ENCODE measurements around the gene MRPL18. TPM values are rescaled to one million over a fixed set of nuclear protein-coding genes. Genes with fewer than 3 reads are reported as not detected.

Gene MRPL18
- total and polyA plus RNA-seq, 2 of the 8 experiments (the other 6 are each of a cell fraction or from before 2014, with no cell fraction given), result 58.7 to 79.8 TPM

GRCh38 chr6:159804504-159804903 lies 14.2 kb downstream of the MRPL18 start (continued):
- TF ChIP-seq EP300 (IDR thresholded peaks at IDR 0.05; ENCODE audit: borderline replicate concordance in 1 of 2, low read depth in 2 of 2, low read length in 2 of 2) (no peak), HDAC6 (IDR thresholded peaks at IDR 0.05; ENCODE audit: low read depth, low read length) (no peak), ASH2L (IDR thresholded peaks at IDR 0.05; ENCODE audit: low read length) (no peak), TAF1 (IDR thresholded peaks at IDR 0.05; ENCODE audit: low read depth, low read length) (no peak), TBP (IDR thresholded peaks at IDR 0.05; ENCODE audit: low read depth, low read length) (no peak), SUZ12 (IDR thresholded peaks at IDR 0.05; ENCODE audit: low read length) (no peak), CTCF (IDR thresholded peaks at IDR 0.05; ENCODE audit: control extremely low read depth in 1 of 3, insufficient read depth in 1 of 3, low read depth in 1 of 3, low read length in 3 of 3) (no peak)

Data from H1 (cell line).